GM19328 (cell line): ENCODE measurements around the gene BIRC7.
"Not testable (repeated sequence)": the region's sequence is repeated elsewhere in the genome, so short reads cannot be mapped to it uniquely, and the experiment has no call there.

Source experiments
- ATAC-seq: cut with Tn5 transposase; IDR thresholded peaks from one replicate; pipeline ENCODE4 v1.9.1; 2021; ENCODE audit warnings: mild to moderate bottlenecking, moderate library complexity; ENCODE audit not compliant: unreplicated experiment

BIRC7 gene

DNA sequence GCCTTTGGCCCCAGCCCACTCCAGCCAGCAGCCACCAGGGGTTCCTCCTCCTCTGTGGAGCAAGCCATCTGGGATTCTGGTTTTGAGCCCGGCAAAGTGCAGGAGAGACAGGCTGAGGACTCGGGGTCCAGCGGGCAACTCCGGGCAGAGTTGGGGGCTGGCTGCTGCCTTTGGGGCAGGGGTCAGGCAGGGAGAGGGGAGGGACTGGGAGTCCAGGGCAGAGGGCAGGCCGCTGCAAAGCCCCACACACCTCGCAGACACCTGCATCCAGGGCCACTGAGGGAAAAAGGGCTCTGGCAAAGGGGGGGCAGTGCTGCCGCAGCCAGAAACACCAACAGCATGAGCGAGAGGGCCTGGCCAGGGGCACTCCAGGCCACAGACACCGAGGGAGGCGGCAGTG, 8.8 kb downstream of the BIRC7 start:
- no peak for ATAC-seq

DNA sequence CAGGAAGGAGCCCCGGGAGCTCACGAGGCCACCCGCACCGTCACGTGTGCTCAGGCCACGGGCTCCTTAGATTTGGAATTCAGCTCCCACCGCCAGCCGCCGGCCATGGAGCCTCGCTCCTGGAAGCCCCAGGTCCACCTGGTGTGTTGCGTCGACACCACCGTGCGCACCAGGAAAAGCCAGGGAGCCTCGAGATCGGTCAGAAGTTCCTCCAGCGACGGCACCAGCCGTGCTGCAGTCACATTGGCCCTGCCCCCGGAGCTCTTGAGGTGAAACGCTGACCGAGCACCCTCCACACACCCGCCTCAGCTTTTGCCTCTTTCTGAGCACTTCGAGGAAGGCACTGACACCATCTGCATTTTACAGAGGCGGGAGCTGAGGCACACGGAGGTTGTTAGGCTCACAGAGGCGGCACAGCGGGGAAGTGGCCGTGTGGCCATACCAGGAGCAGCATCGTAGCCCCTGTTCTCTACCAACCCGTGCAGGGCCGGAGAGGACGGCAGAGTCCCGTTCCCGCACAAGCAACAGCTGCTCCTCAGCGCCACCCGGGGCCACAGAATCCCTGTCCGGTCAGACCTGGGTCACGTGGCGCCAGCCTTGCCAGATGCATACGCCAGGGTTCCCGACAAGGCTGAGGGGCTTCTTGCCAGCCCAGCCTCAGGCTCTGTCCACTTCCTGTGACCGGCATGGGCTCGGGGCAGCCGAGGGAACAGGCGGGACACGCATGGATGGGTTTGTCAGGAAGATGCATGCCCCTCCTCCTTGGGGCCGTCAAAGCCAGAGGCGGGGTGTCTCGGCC, 11.0 kb downstream of the BIRC7 start:
- ATAC-seq: no peak

DNA sequence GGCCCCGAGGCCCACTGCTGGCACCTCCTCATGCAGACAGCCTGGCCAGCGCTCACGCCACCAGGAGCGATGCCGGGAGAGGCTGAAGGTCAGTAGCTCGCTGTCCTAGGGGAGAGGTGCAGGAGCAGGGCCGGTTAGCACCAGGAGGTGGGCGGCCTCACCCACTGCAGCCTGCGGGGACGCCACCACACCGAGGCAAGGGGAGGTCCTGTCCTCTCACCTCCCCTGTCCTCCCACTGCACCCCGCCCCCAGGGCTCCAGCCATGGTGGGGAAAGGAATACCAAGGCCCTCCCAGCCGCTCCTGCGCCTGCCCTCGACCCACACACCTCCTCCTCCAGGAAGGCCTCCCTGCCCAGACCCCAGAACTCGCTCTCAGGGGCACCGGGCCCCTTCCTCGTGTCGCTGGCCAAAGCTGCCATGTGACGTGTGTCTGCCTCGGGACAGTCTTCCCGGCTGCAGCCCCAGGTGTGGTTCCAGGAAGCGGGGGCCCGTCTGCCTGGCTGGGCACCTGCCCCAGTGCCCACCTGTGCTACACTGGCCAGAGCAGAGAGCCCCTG, 12.0 kb downstream of the BIRC7 start:
- ATAC-seq: no peak

DNA sequence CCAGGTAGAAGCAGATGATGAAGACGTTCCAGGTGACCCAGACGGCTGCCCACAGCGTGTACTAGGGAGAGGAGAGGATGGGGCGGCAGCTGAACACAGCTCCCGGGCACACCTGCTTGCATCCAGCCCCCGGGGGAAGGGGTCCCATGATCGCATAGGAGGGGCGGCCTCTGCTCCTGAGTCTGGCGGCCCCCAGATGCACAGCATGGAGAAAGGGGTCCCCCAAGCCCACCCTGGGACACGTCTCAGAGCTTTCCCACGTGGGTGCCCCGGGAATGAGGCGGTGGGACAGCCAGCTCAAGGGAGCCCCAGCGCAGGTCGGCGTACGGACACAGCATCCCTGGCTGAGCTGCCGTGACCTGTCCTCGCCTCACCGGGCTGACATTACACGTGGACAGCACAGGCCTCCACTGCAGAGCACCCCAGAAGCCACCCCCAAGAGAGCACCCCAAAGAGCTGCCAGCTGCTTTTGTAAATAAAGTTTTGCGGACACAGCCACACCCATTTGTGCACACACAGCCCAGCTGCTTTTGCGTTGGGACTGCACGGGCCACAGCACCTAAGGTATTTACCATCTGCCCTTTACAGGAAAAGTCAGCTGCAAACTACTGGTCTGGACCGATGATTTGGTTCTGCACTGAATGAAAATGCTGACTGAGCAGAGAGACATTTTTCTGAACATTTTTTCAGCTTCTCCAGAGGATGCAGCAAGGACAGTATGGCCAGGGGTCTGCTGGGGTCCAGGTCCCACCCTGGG, 13.3 kb downstream of the BIRC7 start:
- ATAC-seq: no peak

DNA sequence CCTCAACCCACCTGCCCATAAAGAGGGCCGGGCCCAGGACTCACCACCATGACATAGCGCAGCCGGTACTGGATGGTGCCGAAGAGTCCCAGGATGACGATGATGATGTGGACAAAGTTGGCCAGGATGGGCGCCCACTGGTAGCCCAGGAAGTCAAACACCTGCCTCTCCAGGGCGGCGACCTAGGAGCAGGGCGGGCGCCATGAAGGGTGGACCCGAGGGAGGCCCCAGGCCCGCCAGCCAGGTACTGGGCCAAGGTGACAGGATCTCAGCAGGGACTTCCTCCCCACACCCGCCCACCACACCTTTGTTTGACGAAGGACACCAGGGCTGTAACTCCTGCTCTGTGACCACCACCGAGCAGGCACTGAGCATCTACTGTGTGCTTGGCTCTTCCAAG, 14.2 kb downstream of the BIRC7 start:
- no peak for ATAC-seq

DNA sequence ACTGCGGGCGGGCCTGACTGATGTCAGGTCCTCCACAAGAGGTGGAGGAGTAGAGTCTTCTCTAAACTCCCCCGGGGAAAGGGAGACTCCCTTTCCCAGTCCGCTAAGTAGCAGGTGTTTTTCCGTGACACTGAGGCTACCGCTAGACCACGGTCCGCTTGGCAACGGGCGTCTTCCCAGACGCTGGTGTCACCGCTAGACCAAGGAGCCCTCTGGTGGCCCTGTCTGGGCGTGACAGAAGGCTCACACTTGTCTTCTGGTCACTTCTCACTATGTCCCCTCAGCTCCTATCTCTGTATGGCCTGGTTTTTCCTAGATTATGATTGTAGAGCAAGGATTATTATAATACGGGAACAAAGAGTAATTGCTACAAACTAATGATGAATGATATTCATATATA, 15.6 kb downstream of the BIRC7 start:
- not testable (repeated sequence) for ATAC-seq

DNA sequence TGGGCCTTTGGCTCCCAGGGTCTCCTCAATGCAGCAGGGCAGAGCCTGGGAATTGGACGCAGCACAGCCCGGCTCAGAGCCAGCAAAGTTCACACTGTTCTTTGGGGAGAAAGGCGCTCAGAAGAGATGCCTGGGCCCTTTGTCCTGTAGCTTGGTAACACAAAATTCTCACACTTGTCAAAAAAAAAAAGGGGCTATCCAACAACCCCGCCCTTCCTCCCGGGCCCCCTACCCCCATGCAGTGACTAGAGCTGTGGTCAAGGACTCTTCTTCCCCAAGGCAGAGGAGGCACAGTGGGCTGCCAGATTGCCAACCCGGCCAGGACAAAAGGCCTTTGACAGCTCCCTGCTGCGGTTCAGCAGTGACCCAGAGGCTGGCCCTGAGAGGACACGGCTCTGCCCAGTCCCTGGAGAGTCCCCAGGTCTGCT, 16.6 kb downstream of the BIRC7 start:
- ATAC-seq: no peak

DNA sequence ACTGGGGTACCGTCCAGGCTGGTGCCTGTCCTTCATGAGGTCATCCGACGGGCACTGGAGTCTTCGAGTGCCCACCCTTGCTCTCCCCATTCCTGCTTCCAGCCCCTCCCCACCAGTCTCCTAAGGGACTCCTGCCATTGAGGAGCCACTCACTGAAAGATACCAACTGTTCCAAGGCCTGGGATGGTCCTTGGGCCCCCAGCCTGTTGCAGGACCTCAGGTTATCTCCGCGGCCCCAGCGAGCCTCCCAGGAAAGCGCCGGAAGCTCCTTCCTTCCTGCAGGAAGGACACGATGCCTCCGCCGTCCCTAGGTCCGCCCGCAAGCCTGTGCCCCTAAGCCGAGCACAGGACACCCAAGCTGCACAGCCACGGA, 17.3 kb downstream of the BIRC7 start:
- no peak for ATAC-seq

DNA sequence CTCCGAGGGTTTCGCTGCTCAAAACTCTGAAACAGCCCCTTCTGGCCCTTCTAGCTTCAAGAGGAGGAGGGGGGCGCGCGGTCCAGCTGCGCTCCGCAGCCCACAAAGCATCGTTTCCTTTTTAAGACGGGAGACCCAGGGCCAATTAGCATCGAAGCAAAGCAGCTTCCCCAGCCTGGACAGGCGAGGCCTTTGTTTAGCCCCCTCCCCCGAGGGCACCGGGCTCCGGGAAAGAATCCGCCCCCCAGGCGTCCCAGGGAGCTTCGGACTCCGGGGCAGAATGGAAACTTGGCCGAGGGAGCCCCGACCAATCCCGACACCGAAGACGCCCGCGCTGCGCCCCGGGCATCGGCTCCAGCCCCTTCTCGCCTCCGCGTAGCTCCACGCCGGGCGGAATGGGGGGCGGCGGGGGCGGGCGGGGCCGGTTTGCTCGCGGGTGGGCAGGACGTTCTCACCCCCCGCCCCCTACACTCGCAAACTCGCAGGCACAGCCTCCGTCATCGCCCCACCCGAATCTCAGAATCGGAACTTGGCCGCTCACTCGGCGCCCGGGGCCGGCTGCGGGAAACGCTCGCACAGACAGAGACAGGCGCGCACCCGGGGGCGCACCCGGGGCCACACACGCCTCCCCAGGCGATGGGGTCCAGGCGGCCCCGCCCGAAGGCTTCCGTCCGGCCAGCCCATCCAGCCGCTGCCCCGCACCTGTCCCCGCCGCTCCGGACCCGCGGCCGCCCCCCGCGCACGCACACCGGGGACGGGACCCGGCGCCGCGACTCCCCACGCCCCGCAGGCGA, 17.9 kb downstream of the BIRC7 start:
- no peak for ATAC-seq

DNA sequence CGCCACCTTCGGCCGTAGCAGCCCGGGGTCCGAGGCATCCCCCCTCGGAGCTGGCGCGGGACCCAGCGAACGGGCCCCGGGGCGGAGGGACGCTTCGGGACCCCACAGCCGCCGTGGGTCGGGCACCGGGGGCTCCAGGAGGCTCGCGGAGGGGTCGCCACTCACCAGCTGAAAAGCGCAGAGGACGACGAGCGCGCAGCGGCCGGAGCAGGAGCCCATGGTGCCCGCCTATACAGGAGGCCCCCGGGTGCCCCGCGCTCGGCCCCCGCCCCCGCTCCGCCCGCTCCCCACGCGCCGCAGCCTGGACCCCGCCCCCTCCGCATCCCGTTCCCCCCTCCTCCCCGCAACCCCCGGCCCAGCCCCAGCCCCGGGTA, 18.5 kb downstream of the BIRC7 start, which contains the start of gene NKAIN4:
TSS of gene NKAIN4 (minus strand) at position 232 of the 374 bp plus-strand sequence. CDS start at position 219, 13 bp downstream.
- no peak for ATAC-seq

DNA sequence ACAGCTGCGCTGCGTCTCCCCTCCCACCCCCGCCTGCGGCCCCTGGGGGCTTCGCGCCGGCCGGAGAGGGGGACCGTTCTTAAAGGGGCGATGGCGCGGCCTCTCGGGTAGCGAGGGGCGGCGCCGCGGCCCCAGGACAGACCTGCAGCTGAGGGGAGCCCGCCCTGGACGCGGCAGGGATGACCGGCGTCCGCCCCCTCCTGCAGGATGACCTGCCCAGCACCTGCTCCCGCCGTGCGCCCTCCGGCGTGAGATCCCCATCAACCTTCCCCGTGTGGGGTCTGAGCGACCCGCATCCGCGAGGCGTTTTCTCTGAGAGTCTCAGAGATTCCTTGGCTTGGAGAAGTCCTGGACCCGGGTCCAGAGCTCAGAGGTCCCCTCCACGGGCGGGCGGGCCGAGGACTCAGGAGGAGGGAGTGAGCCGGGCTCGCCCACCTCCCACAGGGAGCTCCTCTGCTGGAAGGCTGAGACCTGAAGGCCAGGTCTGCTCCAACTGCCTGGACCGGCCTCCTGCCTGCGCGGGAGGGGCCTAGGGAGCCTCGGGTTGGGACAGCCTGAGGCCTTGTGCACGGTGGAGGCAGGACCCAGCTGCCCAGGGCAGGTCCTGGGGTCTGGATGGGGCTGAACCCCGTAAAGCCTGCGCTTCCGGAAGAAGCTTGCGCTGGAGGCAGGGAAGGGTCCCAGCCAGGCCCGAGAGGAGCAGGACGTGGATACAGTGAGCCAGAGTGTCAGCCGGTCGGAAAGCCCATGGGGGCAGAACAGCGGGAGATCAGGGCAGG, 19.1 kb downstream of the BIRC7 start:
- no peak for ATAC-seq

DNA sequence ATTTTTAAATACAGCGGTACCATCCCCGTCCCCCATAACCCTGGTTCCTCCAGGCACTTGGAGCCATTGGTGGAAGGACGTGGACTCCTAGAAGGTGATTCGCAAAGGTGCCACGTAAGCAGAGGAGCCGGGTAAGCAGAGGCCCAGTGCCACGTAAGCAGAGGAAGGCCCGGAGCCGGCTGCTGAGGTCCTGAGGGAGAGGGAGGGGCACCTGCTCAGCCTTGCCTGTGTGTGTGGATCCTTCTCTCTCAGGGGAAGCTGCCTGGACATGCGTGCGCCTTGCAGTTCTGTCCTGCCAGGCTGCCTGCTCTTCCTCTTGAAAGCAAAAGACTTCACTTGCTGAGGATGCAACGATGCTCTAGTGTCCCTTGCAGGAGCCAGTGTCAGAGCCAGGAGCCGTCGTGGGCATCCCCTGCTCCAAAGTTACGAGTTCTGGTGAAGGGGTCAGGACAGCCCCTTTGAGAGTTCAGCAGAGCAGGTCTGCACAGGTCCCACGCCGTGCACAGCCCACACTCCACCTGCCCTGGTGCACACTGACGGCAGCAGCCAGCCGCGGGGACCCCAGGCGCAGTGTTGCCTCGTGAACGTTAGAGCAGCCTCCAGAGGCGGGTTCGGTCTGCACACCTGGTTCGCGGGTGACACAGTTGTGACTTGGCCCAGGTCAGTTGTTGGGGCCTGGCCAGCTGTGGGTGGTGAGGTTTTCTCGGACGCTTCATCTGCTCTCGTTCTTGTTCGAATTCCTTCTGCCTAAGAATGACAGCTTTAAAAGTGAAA, 20.4 kb downstream of the BIRC7 start:
- no peak for ATAC-seq

DNA sequence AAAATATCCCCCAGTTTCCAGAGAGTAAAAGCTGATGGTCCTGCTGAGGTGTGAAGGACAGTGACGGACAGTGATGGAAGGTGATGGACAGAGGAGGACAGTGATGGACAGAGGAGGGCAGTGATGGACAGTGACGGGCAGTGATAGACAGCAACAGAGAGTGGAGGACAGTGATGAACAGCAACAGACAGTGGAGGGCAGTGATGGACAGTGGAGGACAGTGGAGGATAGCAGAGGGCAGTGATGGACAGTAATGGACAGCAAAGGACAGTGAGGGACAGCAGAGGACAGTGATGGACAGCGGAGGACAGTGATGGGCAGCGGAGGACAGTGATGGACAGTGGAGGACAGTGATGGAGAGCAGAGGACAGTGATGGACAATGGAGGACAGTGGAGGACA, 21.2 kb downstream of the BIRC7 start:
- ATAC-seq: no peak

DNA sequence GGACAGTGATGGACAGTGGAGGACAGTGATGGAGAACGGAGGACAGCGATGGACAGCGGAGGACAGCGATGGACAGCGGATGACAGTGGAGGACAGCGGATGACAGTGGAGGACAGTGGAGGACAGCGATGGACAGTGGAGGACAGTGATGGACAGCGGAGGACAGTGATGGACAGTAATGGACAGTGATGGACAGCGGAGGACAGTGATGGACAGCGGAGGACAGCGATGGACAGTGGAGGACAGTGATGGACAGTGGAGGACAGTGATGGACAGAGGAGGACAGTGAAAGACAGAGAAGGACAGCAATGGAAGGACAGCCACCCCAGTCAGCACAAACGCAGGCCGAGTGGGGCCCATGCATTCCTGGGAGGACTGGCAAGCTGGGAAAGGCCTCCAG, 21.9 kb downstream of the BIRC7 start:
- no peak for ATAC-seq

DNA sequence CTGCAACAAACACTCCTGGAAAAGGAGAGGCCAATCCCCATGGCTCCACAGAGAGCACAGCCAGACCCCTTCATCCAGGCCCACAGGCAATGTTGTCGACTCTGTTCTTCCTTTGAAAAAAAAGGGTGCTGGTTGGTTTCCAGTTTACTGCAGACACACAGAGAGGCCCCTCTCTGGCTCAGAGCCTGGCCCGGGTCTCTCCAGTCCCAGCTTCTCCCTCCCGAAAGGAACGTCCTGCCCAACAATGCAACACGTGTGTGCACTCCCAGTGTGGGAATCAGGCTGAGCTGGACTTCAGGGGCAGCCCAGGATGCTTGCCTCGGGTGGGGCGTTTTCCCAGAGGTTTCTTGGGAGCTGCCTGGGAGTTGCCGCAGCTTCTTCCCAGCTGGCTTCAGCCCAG, 23.1 kb downstream of the BIRC7 start:
- no peak for ATAC-seq

DNA sequence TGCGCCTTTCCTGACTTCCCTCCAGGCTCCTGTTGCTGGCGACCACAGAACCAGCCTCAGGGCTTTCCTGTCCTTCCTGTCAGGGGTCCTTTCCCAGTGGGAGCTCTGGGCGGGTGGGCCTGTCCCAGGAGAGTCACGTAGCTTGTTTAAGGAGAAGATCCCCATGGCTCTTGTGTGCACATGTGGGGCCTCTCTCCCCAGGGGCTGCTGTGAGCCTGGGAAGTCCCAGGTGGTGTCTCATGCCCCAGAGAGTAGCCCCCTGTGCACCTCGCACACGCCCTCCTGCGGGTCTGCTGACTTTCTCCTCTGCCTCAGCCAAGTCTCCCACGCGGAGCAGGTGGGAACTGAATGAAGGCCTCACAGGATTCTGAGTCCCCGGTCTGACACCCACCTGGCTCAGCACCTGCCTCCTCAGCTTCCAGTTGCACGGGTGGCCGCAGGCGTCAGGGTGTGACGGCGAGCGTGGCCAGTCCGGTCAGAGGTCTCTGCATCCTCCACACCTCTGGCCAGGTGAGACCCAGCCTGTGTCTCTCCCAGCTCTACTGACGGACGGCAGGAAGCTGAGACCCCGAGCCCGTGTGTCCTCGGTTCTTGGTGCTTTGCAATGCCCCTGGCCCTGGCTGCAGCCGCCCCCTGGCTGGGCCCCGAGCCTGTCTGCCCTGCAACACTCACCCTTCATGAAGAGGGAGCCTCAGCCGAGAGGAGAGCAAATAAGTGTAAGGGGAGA, 24.2 kb downstream of the BIRC7 start:
- ATAC-seq: no peak

DNA sequence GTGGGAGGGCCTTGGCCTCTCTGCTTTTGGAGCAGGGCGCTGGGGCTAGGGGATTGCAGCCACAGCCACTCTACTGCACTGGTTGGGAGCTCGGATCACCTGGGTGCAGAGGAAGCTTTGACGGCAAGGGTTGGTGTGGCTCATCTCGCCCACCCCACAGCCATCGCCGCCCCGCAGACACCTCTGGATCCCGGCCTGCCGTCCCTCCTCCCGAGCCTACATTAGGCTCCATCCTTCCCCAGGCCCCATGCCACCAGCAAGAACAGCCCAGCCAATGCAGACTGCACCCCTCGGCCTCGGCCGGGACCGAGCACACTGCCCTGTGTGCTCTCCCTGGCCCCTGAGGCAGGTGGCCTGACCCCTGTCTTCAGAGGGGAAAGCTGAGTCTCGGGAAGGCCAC, 24.8 kb downstream of the BIRC7 start:
- no peak for ATAC-seq

DNA sequence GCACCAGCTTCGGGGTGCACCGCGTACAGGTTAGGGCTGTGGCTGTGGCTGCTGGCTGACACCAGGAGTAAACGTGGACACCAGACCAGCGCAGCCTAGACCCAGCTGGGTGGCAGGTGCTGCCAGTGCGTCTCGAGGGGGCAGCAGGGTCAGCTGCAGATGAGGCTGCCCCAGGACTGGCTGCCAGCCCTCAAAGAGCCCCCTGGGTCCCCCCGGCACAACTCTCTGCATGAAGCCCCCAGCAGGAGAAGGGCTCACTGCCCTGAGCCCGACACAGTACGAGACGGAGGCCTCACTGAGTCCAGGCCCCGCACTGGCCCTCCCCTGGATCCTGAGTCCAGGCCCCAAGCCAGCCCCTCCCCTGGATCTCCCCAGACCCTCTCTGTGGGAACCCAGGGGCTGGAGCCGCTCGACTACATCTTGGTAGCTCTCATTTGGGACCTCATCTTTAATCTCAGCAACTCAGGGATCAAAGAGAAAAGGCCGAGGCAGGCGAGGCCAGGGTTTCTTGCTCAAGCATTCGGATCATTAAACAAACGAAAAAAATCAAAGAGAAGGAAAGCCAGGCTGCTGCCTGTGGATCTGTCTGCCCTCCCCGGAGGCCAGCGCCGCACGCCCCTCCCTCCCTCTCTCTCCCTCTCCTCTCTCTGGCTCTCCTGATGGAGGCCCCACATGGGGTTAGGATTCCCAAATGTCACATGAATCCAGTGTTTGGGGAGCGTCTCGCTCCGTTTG, 25.5 kb downstream of the BIRC7 start:
- ATAC-seq: no peak
